ENCODE results near the gene THSD4.

The THSD4 gene

DNA sequence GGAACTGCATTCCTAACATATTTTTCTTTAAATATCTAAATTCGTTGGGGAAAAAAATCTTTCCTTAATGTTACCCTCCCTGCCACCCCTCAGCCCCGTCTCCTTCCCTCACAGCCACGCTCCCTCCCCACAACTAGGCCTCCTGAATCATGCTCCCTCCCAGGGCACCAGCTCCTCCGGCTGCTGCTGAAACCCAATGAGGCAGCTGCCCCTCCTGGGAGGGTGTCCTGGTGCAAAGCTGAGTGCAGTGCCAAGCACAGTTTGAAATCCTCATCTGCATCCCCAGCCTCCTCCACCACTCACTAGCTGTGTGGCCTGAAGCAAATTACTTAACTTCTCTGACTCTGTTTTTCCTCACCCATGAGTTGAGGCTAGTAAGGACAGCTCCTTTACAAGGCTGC is 692.4 kb downstream of the THSD4 start:
- no peaks in the 10 kb centered on the region for H3K9me3 ChIP-seq (ENCODE audit: control insufficient read depth, low read length)
- H3K4me3 ChIP-seq (ENCODE audit: low read length), result no peak overlapping the region
- H3K4me1 ChIP-seq (ENCODE audit: control insufficient read depth, insufficient read depth, low read length), result no peaks in the 10 kb centered on the region
- no peak overlapping the region for H3K9ac ChIP-seq (ENCODE audit: low read length)
- H3K27me3 ChIP-seq (ENCODE audit: control insufficient read depth, insufficient read depth, low read length), result peaks cover 3% of the 10 kb centered on the region
- H3K36me3 ChIP-seq (ENCODE audit: control insufficient read depth, insufficient read depth, low read length), result no peaks in the 10 kb centered on the region

DNA sequence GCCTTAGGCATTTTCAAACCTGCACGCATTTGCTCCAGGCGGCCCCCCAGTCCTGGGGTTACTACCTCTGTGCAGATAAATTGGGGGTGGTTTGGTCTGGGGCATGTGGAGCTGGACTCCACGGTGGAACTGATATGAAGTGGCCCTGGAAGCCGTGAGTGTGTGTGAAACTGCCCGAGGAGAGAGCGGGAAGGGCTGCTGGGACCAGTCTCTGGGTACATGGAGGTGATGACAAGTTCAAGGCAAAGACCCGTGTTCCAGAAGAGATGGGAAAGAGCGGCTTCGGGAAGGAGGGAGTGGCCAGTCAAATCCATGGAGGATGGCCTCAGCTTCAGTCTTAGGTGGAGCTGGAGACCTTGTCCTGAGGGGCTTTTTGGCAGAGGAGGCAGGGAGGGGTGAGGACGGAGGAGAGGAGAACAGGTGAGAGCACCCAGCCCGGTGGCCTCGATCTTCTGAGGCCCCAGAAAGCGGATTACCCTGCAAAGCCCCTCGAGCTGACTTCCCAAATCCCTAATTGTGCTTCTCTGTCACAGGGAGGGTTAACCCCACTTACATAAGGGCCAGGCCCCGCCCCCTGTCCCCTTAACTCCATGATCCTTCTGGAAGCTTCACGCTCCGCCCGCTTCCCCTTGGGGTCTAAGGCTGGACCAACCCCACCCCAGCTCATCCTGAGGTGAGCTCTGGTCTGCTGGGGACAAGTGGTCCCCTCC is 693.2 kb downstream of the THSD4 start:
- no peaks in the 10 kb centered on the region for H3K9me3 ChIP-seq (ENCODE audit: control insufficient read depth, low read length)
- no peaks in the 10 kb centered on the region for H3K4me1 ChIP-seq (ENCODE audit: control insufficient read depth, insufficient read depth, low read length)
- H3K9ac ChIP-seq (ENCODE audit: low read length), result no peak overlapping the region

DNA sequence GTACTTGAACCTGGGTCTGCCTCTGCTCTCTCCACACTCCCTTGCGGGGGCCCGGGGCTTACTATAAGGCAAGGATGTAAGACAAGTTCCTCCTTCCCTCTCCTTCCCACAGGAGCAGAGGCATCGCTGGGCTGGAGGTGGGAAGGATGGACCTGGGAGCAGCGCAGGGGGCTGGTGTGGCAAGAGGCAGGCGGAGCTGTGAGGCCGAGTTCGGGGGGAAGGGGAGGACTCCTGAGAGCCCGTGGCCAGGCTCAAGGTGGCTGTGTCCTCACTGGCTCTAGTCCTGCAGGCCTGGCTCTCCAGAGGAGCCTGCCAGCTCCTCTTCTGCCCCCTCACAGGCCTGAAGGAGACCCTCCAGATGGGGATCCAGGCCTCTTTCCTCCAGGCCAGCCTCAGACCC is 694.1 kb downstream of the THSD4 start:
- H3K4me1 ChIP-seq (ENCODE audit: control insufficient read depth, insufficient read depth, low read length), result no peaks in the 10 kb centered on the region
- H3K9me3 ChIP-seq (ENCODE audit: control insufficient read depth, low read length), result no peaks in the 10 kb centered on the region
- H3K27me3 ChIP-seq (ENCODE audit: control insufficient read depth, insufficient read depth, low read length), result peaks cover 3% of the 10 kb centered on the region
- H3K4me3 ChIP-seq (ENCODE audit: low read length), result no peak overlapping the region
- no peak overlapping the region for H3K9ac ChIP-seq (ENCODE audit: low read length)
- no peaks in the 10 kb centered on the region for H3K36me3 ChIP-seq (ENCODE audit: control insufficient read depth, insufficient read depth, low read length)

More for the DNA sequence above, 693.2 kb downstream of the THSD4 start:
- Histone ChIP-seq H3K4me3 (ENCODE audit: low read length) (no peak overlapping the region), H3K27me3 (ENCODE audit: control insufficient read depth, insufficient read depth, low read length) (peaks cover 3% of the 10 kb centered on the region), H3K36me3 (ENCODE audit: control insufficient read depth, insufficient read depth, low read length) (no peaks in the 10 kb centered on the region)

DNA sequence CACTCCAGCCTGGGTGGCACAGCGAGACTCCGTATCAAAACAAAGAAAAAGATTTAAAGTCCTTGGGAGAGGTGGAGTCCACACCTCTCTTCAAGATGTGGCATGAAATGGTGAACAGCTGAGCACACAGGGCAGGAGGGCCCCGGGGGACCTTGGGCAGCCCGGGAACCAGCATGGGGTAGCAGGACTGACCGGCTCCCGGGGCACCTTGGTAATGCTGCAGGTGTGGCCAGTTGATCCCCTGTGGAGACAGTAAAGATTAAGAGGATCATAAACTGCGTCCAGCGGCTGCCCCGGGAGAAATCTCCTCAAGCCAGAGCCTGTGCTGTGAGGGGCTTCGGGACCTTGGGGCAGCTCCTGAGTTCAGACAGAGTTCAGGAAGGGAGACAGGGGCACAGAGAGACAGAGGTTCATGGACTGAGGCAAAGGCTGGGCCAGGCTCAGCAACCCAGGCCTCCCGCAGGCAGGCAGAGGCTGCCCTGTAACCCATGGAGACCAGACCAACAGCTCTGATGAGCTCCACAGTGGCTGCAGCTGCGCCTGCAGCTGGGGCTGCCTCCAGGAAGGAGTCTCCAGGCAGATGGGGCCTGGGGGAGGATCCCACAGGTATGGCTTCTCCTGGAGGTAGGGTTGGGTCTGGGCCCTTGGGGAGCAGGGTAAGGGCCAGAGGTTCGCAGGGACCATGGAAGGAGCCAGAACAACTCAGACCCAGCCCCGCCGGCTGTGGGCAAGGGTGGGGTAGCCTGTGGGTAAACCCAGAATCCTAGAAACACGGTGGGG is 695.2 kb downstream of the THSD4 start, which contains the start of gene NR2E3:
Gene NR2E3, plus strand, starts transcription at position 299 of the 780 bp plus-strand sequence. Its CDS starts 190 bp downstream, at position 489.
- H3K4me1 ChIP-seq (ENCODE audit: control insufficient read depth, insufficient read depth, low read length), result no peaks in the 10 kb centered on the region
- H3K4me3 ChIP-seq (ENCODE audit: low read length), result no peak within 1 kb of the TSS
- peaks cover 3% of the 10 kb centered on the region for H3K27me3 ChIP-seq (ENCODE audit: control insufficient read depth, insufficient read depth, low read length)
- no peaks in the 10 kb centered on the region for H3K9me3 ChIP-seq (ENCODE audit: control insufficient read depth, low read length)
- no peaks in the 10 kb centered on the region for H3K36me3 ChIP-seq (ENCODE audit: control insufficient read depth, insufficient read depth, low read length)
- H3K9ac ChIP-seq (ENCODE audit: low read length), result no peak within 1 kb of the TSS

DNA sequence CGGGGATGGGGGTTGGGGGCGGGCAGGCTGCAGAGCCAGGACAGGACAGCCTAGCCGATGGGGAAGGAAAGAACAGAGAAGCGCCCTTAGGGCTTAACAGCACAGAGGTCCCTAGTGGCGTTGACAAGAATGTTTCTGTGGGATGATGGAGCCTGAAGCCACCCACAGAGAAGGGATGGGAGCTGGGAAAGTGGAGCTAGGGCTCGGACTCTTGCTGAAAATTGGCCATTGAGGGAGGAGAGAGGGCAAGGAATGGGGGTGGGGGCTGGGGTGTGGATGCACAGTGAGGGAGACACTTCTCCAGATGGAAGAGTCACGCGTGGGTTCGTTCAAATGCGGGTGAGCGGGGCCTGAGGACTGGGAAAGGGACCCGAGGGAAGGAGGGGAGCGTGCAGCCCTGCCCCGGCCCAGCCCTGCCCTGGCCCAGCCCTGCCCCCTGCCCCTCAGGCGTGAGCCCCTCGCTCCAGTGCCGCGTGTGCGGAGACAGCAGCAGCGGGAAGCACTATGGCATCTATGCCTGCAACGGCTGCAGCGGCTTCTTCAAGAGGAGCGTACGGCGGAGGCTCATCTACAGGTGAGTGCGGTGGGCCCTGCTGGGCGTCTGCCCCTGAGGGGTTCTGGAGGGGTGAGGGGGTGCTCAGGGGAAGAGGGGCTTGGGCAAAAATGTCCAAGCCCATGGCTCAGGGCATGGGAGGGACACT is 695.9 kb downstream of the THSD4 start:
- no peaks in the 10 kb centered on the region for H3K9me3 ChIP-seq (ENCODE audit: control insufficient read depth, low read length)
- H3K36me3 ChIP-seq (ENCODE audit: control insufficient read depth, insufficient read depth, low read length), result no peaks in the 10 kb centered on the region
- no peak overlapping the region for H3K9ac ChIP-seq (ENCODE audit: low read length)
- no peak overlapping the region for H3K4me3 ChIP-seq (ENCODE audit: low read length)
- H3K27me3 ChIP-seq (ENCODE audit: control insufficient read depth, insufficient read depth, low read length), result peaks cover 3% of the 10 kb centered on the region
- no peaks in the 10 kb centered on the region for H3K4me1 ChIP-seq (ENCODE audit: control insufficient read depth, insufficient read depth, low read length)

DNA sequence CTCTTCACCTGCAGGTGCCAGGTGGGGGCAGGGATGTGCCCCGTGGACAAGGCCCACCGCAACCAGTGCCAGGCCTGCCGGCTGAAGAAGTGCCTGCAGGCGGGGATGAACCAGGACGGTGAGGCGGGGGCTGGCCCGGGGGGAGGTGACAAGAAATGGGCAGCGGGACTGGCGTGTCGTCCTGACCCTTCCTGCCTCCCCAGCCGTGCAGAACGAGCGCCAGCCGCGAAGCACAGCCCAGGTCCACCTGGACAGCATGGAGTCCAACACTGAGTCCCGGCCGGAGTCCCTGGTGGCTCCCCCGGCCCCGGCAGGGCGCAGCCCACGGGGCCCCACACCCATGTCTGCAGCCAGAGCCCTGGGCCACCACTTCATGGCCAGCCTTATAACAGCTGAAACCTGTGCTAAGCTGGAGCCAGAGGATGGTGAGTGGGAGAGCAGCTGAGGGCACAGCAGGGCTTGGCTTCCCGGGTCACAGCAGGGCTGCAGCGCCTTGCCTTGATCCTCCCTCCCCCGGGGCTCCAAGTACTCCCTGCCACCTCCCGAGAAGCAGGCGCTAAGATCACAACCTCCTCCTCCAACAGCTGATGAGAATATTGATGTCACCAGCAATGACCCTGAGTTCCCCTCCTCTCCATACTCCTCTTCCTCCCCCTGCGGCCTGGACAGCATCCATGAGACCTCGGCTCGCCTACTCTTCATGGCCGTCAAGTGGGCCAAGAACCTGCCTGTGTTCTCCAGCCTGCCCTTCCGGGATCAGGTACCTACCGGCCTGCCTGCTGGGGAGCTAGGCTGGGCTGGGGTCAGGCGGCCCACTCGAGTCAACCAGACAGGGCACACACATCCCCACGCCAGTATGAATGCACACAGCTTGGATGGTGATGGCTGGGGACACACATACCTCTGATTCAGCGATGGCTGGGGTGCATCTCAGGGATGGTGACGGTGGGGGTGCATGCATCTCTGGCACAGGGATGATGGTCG is 696.8 kb downstream of the THSD4 start:
- Histone ChIP-seq H3K4me3 (ENCODE audit: low read length) (no peak overlapping the region), H3K9ac (ENCODE audit: low read length) (no peak overlapping the region), H3K4me1 (ENCODE audit: control insufficient read depth, insufficient read depth, low read length) (no peaks in the 10 kb centered on the region), H3K36me3 (ENCODE audit: control insufficient read depth, insufficient read depth, low read length) (no peaks in the 10 kb centered on the region), H3K27me3 (ENCODE audit: control insufficient read depth, insufficient read depth, low read length) (peaks cover 3% of the 10 kb centered on the region), H3K9me3 (ENCODE audit: control insufficient read depth, low read length) (no peaks in the 10 kb centered on the region)

DNA sequence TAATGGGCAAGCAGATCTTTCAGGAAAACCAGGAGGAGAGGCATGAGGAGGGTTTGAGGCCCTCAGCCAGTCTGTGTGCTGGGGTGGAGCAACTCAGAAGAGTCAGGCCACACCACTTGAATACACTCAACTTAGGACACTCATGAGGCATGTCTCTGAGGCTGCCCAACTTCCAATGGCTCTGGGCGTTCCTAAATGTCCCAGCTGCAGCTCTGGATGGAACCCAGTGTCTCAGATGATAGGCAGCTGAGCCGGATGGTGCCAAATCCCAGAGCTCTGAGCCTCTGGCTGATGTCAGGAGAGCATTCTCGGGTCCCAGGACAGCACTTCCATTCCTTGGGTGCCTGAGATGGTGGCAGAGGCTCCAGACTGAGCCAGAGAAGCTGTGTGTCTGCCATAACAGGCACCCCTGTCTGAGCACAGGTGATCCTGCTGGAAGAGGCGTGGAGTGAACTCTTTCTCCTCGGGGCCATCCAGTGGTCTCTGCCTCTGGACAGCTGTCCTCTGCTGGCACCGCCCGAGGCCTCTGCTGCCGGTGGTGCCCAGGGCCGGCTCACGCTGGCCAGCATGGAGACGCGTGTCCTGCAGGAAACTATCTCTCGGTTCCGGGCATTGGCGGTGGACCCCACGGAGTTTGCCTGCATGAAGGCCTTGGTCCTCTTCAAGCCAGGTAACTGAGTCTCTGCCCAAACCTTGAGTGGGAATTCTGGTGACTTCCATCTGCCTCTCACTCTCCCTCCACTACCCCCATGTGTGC is 697.9 kb downstream of the THSD4 start:
- peaks cover 3% of the 10 kb centered on the region for H3K27me3 ChIP-seq (ENCODE audit: control insufficient read depth, insufficient read depth, low read length)
- no peak overlapping the region for H3K9ac ChIP-seq (ENCODE audit: low read length)
- H3K9me3 ChIP-seq (ENCODE audit: control insufficient read depth, low read length), result no peaks in the 10 kb centered on the region
- no peaks in the 10 kb centered on the region for H3K36me3 ChIP-seq (ENCODE audit: control insufficient read depth, insufficient read depth, low read length)
- no peak overlapping the region for H3K4me3 ChIP-seq (ENCODE audit: low read length)
- H3K4me1 ChIP-seq (ENCODE audit: control insufficient read depth, insufficient read depth, low read length), result no peaks in the 10 kb centered on the region

DNA sequence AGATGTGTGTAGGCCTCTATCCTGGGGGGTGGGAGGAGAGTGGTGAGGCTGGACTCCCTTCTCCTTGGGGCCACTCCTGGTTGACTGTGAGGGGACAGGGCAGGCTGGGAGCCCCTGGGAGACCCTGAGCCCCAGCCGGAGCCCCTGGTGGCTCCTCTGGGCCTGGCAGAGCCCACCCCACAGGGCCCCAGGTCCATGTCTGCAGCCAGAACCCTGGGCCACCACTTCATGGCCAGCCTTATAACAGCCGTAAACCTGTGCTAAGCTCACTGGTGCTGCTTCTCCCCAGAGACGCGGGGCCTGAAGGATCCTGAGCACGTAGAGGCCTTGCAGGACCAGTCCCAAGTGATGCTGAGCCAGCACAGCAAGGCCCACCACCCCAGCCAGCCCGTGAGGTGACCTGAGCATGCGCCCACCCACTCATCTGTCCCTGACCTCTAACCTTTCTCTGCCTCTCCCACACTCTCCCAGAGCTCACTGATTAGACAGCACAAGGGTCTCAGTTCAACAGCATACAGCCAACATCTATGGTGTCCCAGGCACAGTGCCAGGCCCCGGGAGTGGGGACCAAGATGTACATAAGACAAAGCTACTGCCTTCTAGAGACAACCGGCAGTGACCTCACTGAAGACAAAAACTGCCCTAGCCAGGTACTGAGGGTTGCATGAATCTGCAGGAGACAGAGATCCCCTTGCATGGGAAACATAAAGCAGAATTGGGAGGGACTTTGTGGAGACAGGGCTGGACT is 698.6 kb downstream of the THSD4 start:
- Histone ChIP-seq H3K36me3 (ENCODE audit: control insufficient read depth, insufficient read depth, low read length) (no peaks in the 10 kb centered on the region), H3K9me3 (ENCODE audit: control insufficient read depth, low read length) (no peaks in the 10 kb centered on the region), H3K4me3 (ENCODE audit: low read length) (no peak overlapping the region), H3K4me1 (ENCODE audit: control insufficient read depth, insufficient read depth, low read length) (no peaks in the 10 kb centered on the region), H3K9ac (ENCODE audit: low read length) (no peak overlapping the region), H3K27me3 (ENCODE audit: control insufficient read depth, insufficient read depth, low read length) (no peaks in the 10 kb centered on the region)

DNA sequence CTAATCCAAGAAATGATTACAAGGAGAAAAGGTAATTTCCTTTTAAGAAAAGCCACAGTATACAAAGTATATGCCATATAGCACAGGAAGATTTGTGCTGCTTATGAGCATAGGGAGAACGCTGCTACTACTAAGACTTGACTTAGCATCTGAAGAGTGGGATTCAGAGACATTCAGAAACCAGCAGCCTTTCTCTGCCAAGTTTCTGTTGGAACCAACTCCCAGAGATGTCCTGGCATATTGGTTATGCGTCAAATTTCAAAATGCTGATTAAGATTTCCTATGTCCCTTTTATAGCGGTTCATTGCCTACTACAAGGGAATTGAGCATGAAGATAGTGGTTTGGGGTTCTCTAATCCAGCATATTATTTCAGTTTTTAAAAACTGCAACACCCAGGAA is 700.0 kb downstream of the THSD4 start:
- H3K27me3 ChIP-seq (ENCODE audit: control insufficient read depth, insufficient read depth, low read length), result no peaks in the 10 kb centered on the region
- H3K4me3 ChIP-seq (ENCODE audit: low read length), result no peak overlapping the region
- no peak overlapping the region for H3K9ac ChIP-seq (ENCODE audit: low read length)
- no peaks in the 10 kb centered on the region for H3K9me3 ChIP-seq (ENCODE audit: control insufficient read depth, low read length)
- no peaks in the 10 kb centered on the region for H3K4me1 ChIP-seq (ENCODE audit: control insufficient read depth, insufficient read depth, low read length)
- no peaks in the 10 kb centered on the region for H3K36me3 ChIP-seq (ENCODE audit: control insufficient read depth, insufficient read depth, low read length)

DNA sequence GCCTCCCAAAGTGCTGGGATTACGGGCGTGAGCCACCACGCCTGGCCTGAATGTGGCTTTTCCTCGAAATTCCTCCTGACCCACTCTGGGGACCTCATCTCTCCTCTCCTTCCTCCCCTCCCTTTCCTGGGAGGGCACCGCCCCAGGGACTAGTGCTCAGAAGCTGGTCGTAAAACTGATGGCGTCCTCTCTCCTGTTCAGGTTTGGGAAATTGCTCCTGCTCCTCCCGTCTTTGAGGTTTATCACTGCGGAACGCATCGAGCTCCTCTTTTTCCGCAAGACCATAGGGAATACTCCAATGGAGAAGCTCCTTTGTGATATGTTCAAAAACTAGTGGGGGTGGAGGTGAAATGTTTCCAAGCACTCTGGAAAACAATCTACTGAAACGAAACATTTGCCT is 702.1 kb downstream of the THSD4 start:
- Histone ChIP-seq H3K27me3 (ENCODE audit: control insufficient read depth, insufficient read depth, low read length) (no peaks in the 10 kb centered on the region), H3K9ac (ENCODE audit: low read length) (no peak overlapping the region), H3K4me3 (ENCODE audit: low read length) (no peak overlapping the region), H3K9me3 (ENCODE audit: control insufficient read depth, low read length) (peaks cover 8% of the 10 kb centered on the region), H3K36me3 (ENCODE audit: control insufficient read depth, insufficient read depth, low read length) (no peaks in the 10 kb centered on the region), H3K4me1 (ENCODE audit: control insufficient read depth, insufficient read depth, low read length) (no peaks in the 10 kb centered on the region)
